HCEC 1CT (cell line): Measurements from ENCODE around the gene NPHP4.
"Not testable (repeated sequence)": the region's sequence is repeated elsewhere in the genome, so short reads cannot be mapped to it uniquely, and the experiment has no call there.

Experiments
- DNase-seq: peaks from one replicate; pipeline ENCODE4 v3.0.0-alpha.2; 2017

NPHP4 gene

DNA sequence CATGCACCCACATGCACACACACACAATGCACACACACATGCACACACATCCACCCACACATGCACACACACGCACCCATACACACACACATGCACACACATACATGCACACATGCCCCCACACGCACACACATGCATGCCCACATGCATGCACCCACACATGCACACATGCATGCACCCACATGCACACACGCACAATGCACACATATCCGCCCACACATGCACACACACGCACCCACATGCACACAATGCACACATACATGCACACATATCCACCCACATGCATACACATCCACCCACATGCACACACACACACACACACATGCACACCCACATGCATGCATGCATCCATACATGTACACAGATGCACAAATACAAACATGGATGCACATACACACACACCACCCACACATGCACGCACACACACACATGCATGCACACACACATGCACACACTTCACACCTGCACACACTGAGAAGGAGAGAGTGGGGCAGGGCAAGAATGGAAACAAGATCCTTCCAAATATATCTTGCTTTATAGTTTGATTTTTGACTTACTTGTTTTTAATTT, 123.2 kb downstream of the NPHP4 start:
- no peak for DNase-seq

DNA sequence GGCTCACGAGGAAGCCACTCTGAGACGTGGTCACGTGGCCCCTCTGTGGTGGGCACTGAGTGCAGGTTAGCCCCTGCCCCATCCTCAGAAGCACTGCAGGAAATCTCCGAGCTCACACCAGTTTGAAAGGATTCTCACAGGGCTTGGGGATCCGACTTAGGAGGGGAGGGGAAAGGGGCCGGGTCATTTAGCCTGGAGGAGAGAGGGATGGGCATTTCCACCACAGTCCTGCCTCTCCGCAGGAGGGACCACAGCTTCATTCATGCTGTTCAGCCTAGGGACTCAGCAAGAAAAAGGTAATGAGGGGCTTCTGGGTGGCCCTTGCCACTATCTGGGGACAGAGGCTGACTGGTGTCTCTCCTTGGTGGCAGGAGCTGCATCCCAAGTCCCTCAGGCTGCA, 126.5 kb downstream of the NPHP4 start:
- DNase-seq: no peak

DNA sequence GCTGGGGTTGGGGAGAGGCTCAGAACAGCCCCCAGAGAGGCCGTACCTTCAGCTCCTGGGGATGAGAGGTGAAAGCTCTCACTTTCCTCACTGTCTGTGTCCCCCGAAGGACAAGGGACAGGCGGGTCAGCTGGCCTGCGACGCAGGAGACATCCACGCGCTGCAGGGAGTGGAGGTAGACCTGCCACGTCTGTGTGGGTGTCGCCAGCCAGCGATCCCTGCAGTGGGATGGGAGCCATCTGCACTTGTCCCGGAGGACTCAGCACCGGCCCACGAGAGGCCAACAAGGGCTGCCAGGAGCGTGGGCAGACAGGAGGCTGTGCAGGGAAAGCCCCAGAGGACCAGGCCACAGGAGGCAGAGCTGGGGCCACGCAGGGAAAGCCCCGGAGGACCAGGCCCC, 127.2 kb downstream of the NPHP4 start:
- DNase-seq: no peak

DNA sequence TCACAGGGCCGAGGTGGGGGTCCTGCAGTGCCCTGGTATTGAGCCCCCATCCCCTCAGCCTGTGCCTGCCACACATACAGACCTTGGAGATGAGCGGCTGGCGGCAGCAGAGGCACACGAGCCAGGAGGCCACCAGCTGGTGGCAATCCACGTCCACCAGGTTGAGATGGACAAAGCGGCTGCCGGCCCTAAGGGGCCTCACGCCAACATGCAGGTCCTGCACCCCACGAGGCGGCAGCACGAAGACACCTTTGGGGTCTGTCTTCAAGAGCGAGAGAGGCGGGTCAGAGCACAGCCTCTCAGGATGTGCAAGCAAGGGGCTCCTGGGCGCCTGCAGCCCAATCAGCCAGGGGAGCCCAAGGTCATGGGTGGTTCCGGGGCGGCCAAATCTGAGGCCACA, 128.0 kb downstream of the NPHP4 start:
- no peak for DNase-seq

DNA sequence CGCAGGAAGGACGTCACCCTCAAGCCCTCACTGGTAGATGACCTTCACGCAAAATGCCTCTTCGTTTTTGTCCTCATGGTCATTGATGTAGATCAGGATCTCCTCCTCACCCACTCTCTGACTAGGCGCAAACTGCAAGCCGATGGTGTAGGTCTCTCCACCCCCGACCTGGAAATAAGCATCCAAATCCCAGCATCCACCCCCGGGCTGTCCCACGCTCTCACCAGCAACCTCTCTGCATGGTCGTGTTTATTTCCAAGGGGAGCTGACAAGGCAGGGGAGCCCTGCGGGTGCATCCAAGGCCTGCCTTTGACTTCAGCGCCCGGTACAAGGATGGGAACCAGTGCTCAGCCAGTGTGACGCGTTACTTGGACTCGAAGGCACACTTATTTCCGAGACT, 129.0 kb downstream of the NPHP4 start:
- no peak for DNase-seq

DNA sequence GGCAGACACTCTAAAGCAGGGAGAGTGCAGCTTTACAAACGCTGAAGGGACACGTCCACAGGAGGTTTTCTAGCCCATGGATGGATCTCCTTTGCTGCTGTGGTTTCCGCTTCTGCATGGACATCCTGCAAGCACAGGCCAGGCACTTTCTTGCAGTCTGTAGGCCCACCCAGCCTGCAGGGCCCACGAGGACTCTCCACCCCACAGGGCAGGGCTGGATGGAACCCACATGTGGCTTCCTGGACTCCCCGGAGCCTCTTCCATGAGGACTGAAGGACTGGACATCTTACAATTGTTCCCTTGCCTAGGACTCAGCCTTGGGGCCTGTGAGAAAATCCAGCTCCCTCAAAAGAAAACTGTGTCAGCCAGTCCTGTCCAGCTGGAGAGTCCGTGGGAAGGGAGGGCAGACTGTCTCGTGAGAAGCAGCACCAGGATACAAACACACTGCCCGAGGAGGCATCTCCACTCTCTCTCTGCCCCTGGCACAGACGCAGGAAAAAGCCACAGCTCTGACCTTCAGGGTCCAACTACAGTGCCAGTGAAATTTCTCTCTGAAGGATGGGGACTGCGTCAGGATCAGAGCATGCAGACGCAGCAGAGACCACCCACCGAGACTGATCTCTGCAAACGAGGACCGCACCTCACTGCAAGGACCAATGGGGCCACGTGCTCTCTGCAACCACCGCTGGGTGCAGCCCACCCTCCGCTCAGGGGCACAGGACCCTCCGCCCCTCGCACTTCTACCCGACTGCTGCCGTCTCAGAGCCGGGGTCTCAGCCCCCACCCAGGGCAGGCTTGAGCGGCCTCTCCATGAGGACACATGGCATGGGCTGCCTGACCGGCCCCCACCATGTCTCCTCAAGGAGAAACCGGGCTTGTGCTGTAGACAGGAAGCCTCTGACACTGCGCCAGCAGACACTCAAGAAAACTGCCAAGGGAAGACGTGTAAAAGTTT, 130.1 kb downstream of the NPHP4 start:
- DNase-seq: no peak

DNA sequence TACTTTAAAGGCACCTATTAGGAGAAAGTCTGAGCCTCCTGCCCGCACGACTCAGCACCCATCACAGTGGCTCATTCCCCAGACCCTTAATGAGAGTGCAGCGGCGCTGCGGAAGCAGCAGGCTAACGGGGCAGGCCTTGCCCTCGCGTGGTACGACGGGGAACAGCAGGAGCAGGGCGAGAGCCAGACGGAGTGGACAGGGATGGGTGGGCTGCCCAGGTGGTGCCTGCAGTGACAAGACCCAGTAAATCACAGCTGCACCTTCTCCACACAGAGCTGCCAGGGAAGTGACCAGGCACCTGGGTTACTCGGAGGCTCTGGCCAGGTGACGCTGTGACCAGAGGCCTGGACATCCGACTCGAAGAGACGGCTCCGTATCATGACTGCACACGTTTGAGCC, 131.9 kb downstream of the NPHP4 start:
- no peak for DNase-seq

DNA sequence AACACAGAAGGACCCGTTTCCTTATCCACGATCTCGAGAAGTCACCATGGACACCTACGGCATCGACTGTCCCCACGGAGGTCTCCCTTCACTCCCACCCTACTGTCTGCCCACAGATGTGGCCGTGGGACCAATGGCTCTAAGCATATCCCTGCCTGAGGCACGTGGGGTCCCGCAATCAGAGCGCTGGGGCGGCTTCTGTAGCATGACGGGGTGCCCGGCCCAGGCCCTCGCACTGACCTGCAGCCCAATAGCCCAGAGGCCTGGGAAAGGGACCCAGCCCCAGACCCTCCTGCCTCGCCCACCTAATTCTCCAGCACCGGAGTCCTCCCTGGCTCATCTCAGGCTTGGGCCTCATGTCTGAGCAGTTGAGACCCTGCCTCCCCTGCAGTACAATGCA, 132.5 kb downstream of the NPHP4 start:
- DNase-seq: no peak

DNA sequence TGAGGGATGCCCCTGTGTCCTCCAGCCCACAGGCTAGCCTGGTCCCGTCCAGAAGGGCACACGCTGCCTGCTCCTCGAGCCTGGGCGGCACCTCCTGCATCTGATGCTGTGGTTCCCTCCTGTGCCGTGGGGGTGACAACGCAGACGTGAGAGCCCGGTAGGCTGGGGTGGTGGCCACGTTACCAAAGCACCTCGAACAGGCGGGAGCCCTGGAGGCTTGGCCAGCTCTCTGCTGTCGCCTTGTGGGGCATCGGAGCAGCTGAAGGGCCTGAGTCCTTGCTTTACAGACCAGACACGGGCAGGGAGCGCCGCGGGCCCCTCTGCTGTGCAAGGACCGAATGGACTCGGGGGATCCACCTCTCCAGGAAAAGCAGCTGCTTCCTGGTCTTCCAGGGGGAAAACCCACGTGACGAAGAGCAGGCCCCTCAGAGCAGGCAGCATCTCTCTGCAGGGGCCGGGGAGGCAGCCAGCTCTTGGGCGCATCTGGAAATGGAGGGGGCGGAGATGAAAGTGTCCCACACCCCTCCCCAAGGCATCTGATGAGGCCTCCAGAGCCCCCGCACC, 133.3 kb downstream of the NPHP4 start:
- no peak for DNase-seq

DNA sequence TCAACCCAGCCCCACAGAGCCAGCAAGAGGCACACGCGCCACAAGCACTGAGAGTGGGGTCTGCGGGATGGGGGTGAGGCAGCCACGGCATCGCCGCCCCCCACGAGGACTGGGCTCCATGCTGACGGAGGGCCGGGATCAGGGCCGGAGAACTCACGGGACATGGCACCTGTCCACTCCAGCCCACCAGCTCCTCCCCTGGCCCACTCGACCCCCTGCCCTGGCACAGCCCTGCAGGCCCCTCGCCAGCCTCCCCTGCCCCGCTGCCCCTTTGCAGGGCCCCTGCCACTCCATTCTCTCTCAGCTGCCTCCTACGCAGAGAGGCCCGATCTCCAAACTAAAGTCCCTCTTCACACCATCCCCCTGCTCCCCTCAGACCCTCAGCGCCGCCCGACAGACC, 134.0 kb downstream of the NPHP4 start:
- no peak for DNase-seq

DNA sequence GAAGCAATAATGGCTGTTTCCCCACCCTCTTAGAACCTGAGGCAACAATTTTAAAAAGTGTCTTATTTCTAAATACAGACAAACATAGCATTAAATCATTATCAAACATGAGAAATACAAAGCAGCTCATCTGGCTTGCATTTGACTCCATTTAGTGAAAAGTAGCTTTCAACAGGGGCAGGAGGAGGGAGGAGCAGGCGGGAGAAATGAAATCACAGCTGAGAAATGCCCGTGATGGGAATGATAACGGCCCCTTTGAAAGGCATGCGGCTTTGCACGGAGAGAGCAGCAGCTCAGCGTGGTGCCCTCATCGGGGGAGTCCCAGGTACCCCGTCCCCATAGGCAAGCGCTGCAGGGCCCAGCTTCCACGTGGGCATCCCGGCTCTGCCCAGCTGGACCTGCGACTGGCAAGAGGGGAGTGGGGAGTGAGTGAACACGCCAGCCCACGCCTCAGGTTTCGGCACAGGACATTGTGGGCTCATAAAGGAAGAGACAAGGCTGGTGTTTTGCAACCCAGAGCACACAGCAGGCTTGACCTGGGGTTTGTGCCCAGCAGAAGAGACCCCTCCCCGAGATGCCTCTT, 134.6 kb downstream of the NPHP4 start:
- DNase-seq: no peak

DNA sequence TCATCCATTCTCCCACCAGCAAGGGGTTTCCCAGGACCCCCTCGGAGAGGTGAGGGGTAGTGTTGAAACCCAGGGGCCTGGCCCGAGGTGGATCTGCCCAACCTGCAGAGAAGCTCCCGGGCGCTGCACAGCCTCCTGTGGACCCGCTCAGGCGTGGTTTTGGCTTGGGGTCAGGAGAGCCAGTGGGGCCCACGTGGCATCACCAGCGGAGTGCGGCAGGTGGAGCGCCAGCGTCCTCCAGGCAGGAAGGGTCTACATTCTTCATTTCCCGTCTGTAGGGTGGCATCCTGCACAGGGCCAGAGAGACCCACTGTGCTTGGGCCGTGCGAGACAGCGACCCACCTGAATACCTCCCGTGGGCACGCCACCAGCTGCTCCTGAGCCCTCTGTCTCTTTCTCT, 135.2 kb downstream of the NPHP4 start:
- DNase-seq: no peak

DNA sequence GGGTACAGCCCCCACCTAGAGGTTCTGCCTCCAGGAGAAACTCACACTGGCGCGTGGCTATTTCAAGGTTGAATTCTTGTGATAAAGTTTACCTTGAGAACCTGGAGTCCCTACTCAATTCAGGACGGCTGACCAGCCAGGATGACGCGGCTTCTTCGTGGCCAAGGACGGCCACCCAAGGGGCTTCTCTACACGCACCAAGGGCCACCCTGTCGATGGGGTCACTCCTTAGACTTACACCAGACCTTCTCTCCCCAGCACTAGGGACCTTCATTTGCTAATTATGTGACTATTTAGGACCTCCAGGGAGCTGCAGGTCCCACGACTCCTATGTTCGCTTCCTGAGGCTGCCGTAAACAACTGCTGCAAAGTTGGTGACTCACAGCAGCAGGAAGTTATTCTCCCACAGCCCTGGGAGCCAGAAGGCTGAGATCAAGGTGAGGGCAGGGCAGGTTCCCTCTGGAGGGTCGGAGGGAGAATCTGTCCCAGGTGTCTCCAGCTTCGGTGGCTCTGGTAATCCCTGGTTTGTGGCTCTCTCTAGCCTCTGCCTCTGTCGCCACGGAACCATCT, 135.9 kb downstream of the NPHP4 start:
- no peak for DNase-seq

DNA sequence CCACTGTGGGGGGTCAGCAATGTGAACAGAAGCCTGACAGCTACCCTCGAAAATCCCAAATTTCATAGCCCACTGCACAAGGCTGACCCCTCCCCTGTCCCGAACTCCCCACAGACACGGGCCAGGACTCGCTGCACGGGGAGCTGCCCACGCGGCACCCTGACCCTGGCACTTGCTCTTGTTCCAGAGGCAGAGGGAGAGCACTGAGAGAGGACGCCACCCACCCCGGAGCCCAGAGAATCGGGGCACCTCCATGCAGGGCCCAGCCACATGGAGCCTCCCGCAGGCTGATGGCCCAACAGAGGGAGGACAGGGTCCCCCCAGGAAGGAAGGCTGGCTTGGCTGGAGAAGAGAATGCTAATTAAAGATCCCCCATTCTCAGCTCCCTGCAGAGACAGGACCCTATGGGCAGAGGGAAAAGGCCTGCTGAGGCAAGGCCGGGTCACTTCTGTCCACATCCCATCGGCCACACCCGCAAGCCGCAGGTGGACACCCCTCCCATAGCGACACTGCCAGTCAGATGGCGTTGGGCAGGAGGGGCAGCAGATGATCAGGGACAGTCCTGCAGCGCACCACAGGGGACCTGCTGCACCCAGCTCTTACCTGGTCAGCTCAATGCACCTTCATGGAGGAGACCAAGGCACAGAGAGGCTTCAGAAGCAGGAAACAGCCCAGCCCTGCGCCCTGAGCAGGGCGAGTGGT, 136.9 kb downstream of the NPHP4 start:
- DNase-seq: no peak

DNA sequence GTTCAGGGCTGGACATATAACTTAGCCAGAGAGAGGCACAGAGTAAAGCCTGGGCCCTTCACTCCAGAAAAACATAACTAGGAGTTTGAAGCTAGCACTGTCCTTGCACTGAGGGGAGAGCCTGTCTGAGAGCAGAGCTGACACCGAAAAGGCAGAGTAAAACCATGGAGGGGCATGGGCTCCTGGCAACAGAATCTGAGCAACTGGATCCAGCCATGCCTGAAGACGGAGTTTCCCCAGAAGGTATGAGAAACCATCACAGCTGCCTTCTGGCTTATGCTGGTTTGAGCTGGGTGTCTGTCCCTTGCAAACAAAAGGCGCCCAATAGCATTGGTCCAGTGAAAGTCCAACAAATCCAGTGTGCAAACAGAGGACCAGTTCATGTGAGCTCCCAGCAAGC, 137.5 kb downstream of the NPHP4 start:
- no peak for DNase-seq

DNA sequence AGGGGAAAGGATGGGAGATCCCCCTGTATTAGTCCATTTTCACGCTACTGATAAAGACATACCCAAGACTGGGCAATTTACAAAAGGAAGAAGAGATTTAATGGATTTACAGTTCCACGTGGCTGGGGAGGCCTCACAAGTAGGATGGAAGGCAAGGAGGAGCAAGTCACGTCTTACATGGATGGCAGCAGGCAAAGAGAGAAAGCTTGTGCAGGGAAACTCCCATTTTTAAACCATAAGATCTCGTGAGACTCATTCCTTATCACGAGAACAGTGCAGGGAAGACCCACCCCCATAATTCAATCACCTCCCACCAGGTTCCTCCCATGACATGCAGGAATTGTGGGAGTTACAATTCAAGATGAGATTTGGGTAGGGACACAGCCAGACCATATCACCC, 138.4 kb downstream of the NPHP4 start:
- DNase-seq: not testable (repeated sequence)

DNA sequence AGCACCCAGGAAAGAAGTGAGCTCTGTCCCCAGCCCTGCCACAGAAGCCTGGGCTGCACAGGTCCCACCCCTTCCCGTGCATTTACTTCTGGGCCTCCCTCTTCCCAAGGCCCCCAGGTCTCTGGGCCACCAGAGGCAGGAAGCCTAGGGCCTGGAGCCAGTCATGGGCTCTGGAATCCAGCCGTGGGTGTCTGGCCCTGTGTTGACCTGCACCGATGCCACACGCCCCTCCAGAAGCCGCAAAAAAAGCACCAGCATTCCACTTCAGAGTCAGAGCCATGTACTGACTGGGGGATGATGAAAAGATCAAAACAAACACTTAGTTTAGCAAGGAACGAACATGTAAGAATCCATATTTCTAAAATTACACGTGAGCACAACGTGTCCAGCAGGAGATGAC, 141.7 kb downstream of the NPHP4 start:
- no peak for DNase-seq

DNA sequence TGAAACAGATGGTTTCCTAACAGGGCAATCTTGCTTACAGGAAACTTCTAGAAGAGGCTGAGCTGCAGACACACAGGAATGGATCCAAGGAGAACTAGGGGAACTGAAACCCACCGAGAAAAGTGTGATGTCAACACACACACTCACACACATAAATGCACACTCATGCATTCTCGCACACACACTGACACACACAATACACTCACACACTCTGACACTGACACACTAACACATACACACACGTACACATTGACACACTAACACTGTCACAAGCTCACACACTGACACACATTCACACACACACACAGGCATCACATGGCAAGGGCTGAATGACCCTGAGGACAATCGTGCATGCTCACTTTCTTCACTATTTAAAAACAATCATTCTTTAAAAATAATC, 142.7 kb downstream of the NPHP4 start:
- no peak for DNase-seq

DNA sequence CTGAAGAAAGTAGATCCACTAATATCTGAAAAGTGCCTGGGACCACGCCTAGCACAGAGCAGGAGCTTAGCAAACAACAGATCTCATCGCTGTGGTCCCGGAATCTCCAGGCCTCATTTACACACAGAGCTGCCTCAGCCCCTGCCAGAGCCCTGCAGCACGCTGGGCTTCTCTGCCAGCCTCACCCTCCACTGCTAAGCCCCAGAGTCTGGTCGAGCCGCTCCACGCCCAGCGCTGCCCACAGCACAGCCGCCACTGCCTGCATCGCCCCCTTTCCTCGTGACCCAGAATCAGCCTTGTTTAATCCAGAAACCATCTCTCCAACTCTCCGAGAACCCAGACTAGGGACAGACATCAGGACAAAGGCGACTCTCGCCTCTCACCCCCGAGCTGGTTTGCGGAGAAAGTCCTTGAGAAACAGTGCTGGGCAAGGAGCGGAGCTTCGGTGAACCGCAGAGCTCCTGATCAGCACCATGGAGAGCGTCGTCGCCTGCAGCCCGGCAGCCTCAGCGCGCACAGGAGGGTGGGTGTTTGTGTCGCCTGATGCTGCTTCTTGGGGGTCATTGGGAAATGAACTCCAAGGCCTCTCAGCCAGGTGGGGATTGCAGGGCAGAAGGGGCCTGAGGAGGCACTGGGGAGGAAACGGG, 145.1 kb downstream of the NPHP4 start:
- DNase-seq: no peak

DNA sequence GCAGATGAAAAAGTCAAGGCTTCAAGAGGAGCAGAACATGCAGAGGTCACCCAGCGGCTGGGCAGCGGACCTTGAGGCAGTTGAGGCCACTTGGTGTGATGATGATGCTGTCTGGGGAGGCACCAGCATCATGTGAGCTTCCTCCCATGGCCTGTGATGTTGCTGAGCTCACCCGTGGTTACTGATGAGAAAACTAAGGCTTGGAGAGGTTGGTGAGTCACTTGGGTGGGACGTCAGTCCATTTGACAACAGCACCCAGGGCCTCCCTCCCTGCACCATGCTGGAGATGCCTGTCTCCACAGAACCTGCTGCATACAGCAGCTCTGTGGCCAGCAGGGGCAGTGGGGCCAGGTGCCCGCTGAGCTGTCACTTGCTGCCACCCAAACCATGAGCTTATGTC, 146.8 kb downstream of the NPHP4 start:
- DNase-seq: no peak

DNA sequence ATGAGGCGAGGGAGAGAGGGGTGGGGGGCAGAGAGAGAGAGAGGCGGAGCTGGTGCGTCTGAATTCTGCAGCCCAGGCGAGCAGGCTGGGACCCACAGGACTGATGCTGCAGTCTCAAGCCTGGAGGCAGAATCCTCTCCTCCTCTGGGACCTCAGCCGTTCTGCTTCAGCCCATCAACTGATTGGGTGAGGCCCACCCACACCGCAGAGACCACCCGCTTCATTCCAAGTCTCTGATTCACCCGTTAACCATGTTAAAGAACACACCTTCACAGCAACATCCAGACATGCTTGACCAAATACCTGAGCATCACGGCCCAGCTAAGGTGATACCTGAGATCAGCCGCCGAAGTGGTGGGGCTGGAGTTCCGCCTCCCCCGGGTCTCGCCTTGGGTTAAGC, 147.8 kb downstream of the NPHP4 start:
- no peak for DNase-seq

DNA sequence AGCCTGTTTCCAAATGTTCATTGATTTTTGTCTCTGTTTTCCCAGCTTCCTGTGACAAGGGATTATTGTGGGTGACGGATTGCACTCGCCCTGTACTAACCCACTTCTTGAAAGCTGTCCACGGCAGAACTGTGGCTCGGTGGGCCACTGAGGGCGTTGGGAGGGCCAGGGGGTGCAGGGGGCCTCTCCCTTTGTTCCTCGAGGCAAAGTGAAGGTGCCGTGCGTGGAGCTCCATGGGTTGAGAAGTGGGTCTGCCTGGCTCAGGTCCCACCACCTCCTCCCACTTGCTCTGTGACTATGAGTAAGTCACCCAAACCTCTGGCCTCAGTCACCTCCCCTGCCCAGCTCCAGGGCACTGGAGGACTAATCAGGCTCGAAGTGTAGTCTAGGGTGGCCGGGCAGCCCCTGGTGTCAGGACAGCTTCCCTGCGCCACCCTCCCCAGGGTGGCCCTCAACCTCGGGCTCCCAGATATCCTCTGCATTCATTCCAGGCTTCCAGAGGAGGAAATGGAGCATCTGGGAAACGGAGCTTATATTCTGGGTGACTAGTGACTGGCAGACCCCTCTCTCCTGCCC, 148.6 kb downstream of the NPHP4 start:
- no peak for DNase-seq
